Astrocyte (in vitro differentiated cells and primary cell): Measurements from ENCODE around the gene SHOX. TPM values are rescaled to one million over a fixed set of nuclear protein-coding genes. Genes with fewer than 3 reads are reported as not detected.

Experiments used
- DNase-seq: peaks from one replicate; pipeline ENCODE4 v3.0.0-alpha.2; 2010; ENCODE audit warnings: low read depth
- FAIRE-seq: peaks from 2 replicates; lab custom pipeline; 2011; peaks lifted over from hg19 to GRCh38; lab: Jason Lieb, UNC
- H2AFZ ChIP-seq: 2 replicates; pipeline ENCODE4 v1.6.0; 2012; ENCODE audit warnings: low read depth, low read length, inconsistent platforms
- H3K27ac ChIP-seq: 2 replicates; pipeline ENCODE4 v1.5.1; 2011; ENCODE audit warnings: low read depth, low read length, inconsistent platforms
- H3K27me3 ChIP-seq: 2 replicates; pipeline ENCODE4 v1.6.0; 2011; ENCODE audit warnings: low read length, inconsistent platforms; ENCODE audit not compliant: insufficient read depth
- H3K36me3 ChIP-seq: 2 replicates; pipeline ENCODE4 v1.5.1; 2011; ENCODE audit warnings: low read length, inconsistent platforms; ENCODE audit not compliant: insufficient read depth
- H3K4me1 ChIP-seq: 2 replicates; pipeline ENCODE4 v1.5.1; 2011; ENCODE audit warnings: low read length, inconsistent platforms; ENCODE audit not compliant: insufficient read depth
- H3K4me2 ChIP-seq: 2 replicates; pipeline ENCODE4 v1.6.0; 2012; ENCODE audit warnings: low read length, inconsistent platforms
- H3K4me3 ChIP-seq: 2 replicates; pipeline ENCODE4 v1.5.1; 2011; ENCODE audit warnings: low read depth, mild to moderate bottlenecking, low read length, inconsistent platforms; ENCODE audit not compliant: insufficient read depth
- H3K79me2 ChIP-seq: 2 replicates; pipeline ENCODE4 v1.6.0; 2012; ENCODE audit warnings: mild to moderate bottlenecking, low read length, inconsistent platforms; ENCODE audit not compliant: insufficient read depth
- H3K9ac ChIP-seq: 2 replicates; pipeline ENCODE4 v1.6.0; 2012; ENCODE audit warnings: mild to moderate bottlenecking, low read length, inconsistent platforms
- H3K9me3 ChIP-seq: 2 replicates; pipeline ENCODE4 v1.5.1; 2012; ENCODE audit warnings: low read depth, mild to moderate bottlenecking, low read length, inconsistent platforms; ENCODE audit not compliant: insufficient read depth
- H4K20me1 ChIP-seq: 2 replicates; pipeline ENCODE4 v1.6.0; 2012; ENCODE audit warnings: low read length, inconsistent platforms; ENCODE audit not compliant: insufficient read depth
- H3K27ac Mint-ChIP-seq: one replicate; pipeline ENCODE4 v1.8.0; 2021; ENCODE audit warnings: mild to moderate bottlenecking, mixed read lengths; ENCODE audit not compliant: unreplicated experiment
- H3K27me3 Mint-ChIP-seq: one replicate; pipeline ENCODE4 v1.8.0; 2021; ENCODE audit warnings: low read depth, mixed read lengths; ENCODE audit not compliant: unreplicated experiment
- H3K36me3 Mint-ChIP-seq: one replicate; pipeline ENCODE4 v1.8.0; 2021; ENCODE audit warnings: low read depth, mixed read lengths; ENCODE audit not compliant: unreplicated experiment
- H3K4me1 Mint-ChIP-seq: one replicate; pipeline ENCODE4 v1.8.0; 2021; ENCODE audit warnings: low read depth, mixed read lengths; ENCODE audit not compliant: unreplicated experiment
- H3K4me3 Mint-ChIP-seq: one replicate; pipeline ENCODE4 v1.8.0; 2021; ENCODE audit warnings: mild to moderate bottlenecking, moderate library complexity, mixed read lengths; ENCODE audit not compliant: unreplicated experiment
- H3K9me3 Mint-ChIP-seq: one replicate; pipeline ENCODE4 v1.8.0; 2021; ENCODE audit warnings: mild to moderate bottlenecking, mixed read lengths; ENCODE audit not compliant: unreplicated experiment
- CTCF ChIP-seq: IDR thresholded peaks from 2 replicates; pipeline ENCODE4 v1.5.1; 2011; ENCODE audit warnings: low read depth, mild to moderate bottlenecking, inconsistent platforms, low read length, moderate library complexity; ENCODE audit not compliant: insufficient read depth
- EZH2 ChIP-seq: IDR thresholded peaks from 2 replicates; pipeline ENCODE4 v1.6.1; 2012; ENCODE audit warnings: mild to moderate bottlenecking, low read length, inconsistent platforms; ENCODE audit not compliant: insufficient read depth
- total RNA-seq: library from RNA; stranded (reverse); gene quantifications from 2 replicates; pipeline ENCODE4 v1.2.1, GENCODE V29; 2021

SHOX gene
- total RNA-seq, 1 donor from 2014 or later: not detected

- H3K9ac ChIP-seq: no peak overlapping the region
- Mint-ChIP-seq H3K4me1 (no peaks in the 10 kb centered on the region), H3K27me3 (no peaks in the 10 kb centered on the region), H3K4me3 (no peak overlapping the region), H3K27ac (no peak overlapping the region), H3K36me3 (no peaks in the 10 kb centered on the region), H3K9me3 (peaks cover 13% of the 10 kb centered on the region)
- H3K4me3 ChIP-seq: no peak overlapping the region
- H3K9me3 ChIP-seq: peaks cover 8% of the 10 kb centered on the region
- no peaks in the 10 kb centered on the region for H3K36me3 ChIP-seq
- no peak for FAIRE-seq
- H3K4me1 ChIP-seq: no peaks in the 10 kb centered on the region
- DNase-seq: no peak
- H3K79me2 ChIP-seq: no peaks in the 10 kb centered on the region
- H3K4me2 ChIP-seq: no peak overlapping the region
- TF ChIP-seq EZH2 (no peak), CTCF (no peak)
- no peaks in the 10 kb centered on the region for H4K20me1 ChIP-seq
- no peak overlapping the region for H3K27ac ChIP-seq
- H2AFZ ChIP-seq: no peak overlapping the region
- no peaks in the 10 kb centered on the region for H3K27me3 ChIP-seq
These were observed 42.3 kb downstream of the SHOX start for GRCh38 chrX:672931-673330.

GRCh38 chrX:675279-675954 is 44.8 kb downstream of the SHOX start:
- Histone ChIP-seq H3K27ac (no peak overlapping the region), H2AFZ (no peak overlapping the region), H3K36me3 (no peaks in the 10 kb centered on the region), H4K20me1 (no peaks in the 10 kb centered on the region), H3K9me3 (peaks cover 13% of the 10 kb centered on the region), H3K79me2 (no peaks in the 10 kb centered on the region), H3K4me3 (no peak overlapping the region), H3K4me1 (no peaks in the 10 kb centered on the region), H3K9ac (no peak overlapping the region), H3K27me3 (no peaks in the 10 kb centered on the region), H3K4me2 (no peak overlapping the region)
- FAIRE-seq: no peak
- Mint-ChIP-seq H3K4me3 (no peak overlapping the region), H3K27ac (no peak overlapping the region), H3K4me1 (no peaks in the 10 kb centered on the region), H3K27me3 (no peaks in the 10 kb centered on the region), H3K36me3 (no peaks in the 10 kb centered on the region), H3K9me3 (peaks cover 17% of the 10 kb centered on the region)
- TF ChIP-seq CTCF (no peak), EZH2 (no peak)
- no peak for DNase-seq

GRCh38 chrX:675955-676295 is 45.3 kb downstream of the SHOX start:
- FAIRE-seq (no peak), DNase-seq (no peak)
- peaks cover 19% of the 10 kb centered on the region for H3K9me3 Mint-ChIP-seq
- Histone ChIP-seq H3K27ac (no peak overlapping the region), H3K36me3 (no peaks in the 10 kb centered on the region), H3K4me1 (no peaks in the 10 kb centered on the region), H3K79me2 (no peaks in the 10 kb centered on the region), H4K20me1 (no peaks in the 10 kb centered on the region), H3K4me3 (no peak overlapping the region), H3K9ac (no peak overlapping the region), H3K27me3 (no peaks in the 10 kb centered on the region), H3K4me2 (no peak overlapping the region), H3K9me3 (peaks cover 13% of the 10 kb centered on the region), H2AFZ (no peak overlapping the region)
- no peak overlapping the region for H3K4me3 Mint-ChIP-seq
- H3K27ac Mint-ChIP-seq: no peak overlapping the region
- no peaks in the 10 kb centered on the region for H3K36me3 Mint-ChIP-seq
- no peaks in the 10 kb centered on the region for H3K4me1 Mint-ChIP-seq
- no peaks in the 10 kb centered on the region for H3K27me3 Mint-ChIP-seq
- TF ChIP-seq CTCF (no peak), EZH2 (no peak)
